GM10847 (cell line): ENCODE data around the gene PDGFD.

Experiments used
- POLR2A ChIP-seq: IDR thresholded peaks from 2 replicates; pipeline ENCODE4 v1.6.1; 2011; ENCODE audit not compliant: insufficient read length; ENCODE audit errors: extremely low read depth

The PDGFD gene

GRCh38 chr11:104015649-104016415 lies 148.1 kb downstream of the PDGFD start:
- TF ChIP-seq POLR2A, result no peak

GRCh38 chr11:104011044-104011443 lies 152.9 kb downstream of the PDGFD start:
- TF ChIP-seq POLR2A, result no peak

DNA sequence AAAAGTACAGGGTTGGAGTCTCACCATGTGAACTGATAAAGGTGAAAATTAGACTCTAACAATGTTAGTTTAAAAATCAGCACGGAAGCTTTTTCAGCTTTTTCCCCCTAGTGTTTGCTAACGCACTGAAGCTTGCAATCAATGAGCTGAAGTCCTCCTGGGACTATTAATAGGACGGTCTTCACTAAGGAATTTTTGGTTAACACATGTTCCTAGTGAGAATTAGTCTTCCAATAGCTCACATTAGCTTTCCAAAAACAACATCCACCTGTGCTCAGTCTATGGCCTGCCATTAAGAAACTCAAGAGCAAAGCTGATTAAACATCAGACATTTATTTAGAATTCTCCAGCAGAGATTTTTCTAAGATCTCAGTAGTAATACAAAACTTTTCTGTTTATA lies 154.2 kb downstream of the PDGFD start:
- no peak for TF ChIP-seq POLR2A

DNA sequence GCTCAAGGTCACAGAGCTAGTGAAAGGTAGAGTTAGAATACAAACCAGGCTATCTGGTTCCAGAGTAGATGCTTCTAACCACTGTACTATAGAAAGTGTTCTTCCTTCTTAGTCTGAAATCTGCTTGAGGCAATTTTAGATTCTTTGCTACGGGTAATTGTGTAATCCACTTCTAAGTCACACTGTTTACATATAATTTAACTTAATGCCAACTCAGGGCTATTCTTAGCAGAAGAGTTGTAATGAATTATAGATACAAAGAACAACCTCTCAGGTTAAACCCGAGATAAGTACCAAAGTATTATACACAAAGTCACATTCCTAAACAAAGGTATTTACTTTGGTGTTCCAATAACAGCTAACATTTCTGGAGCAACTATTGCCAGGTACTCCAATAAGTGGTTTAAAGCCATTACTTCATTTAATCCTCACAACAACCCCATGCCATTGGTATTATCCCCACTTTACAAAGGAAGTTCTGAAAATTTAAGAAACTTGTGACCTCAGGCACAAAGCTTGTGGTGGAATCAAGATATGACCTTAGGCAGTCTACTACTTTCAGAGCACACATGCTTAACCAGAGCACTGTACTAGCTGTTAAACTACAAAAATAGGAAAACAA lies 158.6 kb downstream of the PDGFD start:
- TF ChIP-seq POLR2A, result no peak

- TF ChIP-seq POLR2A, result no peak
Measured at GRCh38 chr11:104003491-104003890, 160.5 kb downstream of the PDGFD start.

DNA sequence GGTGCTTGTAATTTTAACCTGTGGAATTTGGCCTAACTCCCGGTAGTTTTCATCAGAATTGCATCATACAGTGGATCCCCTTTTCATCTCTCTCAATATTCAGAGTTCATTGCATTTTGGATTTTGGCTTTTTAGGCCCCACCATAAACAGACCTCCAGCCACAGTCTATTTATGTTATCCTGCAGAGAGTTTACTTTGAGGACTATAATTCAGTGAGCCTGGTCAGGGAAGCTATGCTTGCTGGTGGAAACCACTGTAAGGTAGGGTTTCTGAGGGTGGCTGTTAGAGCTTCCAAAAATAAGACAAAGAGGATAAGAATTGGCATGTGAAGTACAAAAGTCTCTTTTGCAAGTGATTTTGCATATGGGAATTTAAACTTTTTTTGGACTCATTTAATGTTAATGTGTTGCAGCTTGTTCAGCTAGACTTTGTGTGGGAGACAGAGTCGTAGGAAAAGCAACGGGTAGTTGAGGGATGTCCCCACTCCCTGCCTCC lies 162.3 kb downstream of the PDGFD start:
- no peak for TF ChIP-seq POLR2A

- TF ChIP-seq POLR2A, result no peak
Measured at GRCh38 chr11:104000798-104001197, 163.1 kb downstream of the PDGFD start.

DNA sequence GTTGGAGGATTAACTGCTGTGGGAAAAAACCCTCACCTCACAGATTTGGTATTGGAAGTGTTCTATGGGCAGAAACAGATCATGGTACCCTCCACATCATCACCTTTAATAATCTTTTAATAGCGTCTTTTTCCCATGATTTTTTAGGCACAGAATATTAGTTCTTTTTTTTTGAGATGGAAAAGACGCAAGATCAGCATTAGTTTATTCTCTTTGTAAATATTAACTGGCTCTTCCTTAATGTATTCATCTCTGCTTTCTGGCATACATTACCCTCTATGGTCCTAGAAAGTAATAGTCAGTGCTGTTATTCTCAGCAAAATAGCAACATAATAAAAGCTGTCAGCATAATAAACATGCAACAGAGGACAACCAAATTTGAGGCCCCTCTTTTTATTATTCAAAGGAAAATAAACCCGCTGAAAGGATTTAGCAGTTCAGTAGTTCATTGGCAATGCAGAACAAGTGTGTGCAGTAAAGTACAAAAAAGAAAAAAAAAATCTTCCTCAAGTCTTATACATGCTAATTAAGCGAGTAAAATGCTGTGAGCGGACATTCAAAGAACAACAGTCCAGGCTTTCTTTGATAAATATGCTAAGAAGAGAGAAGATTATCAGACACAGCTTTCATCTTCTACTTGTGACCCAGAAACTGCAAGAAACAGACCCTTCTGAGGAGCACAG lies 165.0 kb downstream of the PDGFD start:
- no peak for TF ChIP-seq POLR2A

- TF ChIP-seq POLR2A, result no peak
Measured at GRCh38 chr11:103997082-103997481, 166.9 kb downstream of the PDGFD start.

DNA sequence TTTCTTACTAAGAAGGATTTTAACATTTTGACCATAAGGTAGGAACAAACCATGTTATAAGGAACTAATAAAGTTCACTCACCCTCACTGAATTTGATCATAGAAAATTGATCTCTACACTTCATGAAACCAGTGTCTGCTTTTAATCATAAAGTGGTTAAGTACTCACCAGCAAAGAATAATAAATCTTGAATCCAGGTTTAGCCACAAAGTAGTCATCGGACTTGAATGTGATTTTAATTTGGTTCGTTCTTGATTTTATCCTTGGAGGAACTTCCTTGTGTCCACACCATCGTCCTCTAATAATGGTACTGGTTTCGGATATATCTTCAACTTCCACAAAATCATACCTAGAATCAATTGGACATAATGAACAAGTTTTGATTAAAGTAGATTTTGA lies 168.1 kb downstream of the PDGFD start:
- no peak for TF ChIP-seq POLR2A

- no peak for TF ChIP-seq POLR2A
Measured at GRCh38 chr11:103994518-103994917, 169.4 kb downstream of the PDGFD start.

DNA sequence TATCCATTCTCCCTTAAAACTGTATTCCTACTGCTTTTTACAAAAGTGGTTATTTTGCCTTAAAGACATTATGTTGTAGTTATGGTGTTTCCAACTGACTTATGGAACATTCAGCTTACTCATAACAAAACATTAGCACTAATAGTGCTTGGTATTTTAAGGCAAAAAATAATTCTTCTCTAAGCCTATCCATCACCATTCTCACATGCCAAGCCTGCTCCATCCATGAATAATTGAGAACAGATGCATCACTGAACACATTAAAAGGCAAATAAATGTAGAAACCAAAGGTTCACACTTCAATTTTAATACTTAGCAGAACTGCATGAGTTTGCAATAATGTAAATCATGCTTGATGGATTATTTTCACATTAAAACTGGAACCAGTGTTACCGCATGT lies 169.9 kb downstream of the PDGFD start:
- TF ChIP-seq POLR2A, result no peak

- no peak for TF ChIP-seq POLR2A
Measured at GRCh38 chr11:103993507-103993906, 170.4 kb downstream of the PDGFD start.

DNA sequence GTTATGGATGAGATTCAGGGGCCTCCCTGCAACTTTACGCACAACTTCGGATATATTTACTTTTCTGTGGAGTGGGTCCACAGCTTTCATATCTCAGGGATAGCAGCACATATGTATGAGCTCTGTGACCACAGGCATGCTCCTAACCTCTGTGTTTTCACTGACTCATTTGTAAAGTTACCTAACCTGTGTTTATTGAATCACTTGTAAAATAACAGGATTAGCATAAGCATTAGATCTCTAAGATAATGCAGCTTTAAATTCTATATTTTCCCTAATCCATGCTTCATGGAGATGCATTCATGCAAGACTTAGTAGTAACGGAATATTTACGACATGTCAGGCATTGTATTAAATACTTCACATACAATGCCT lies 175.4 kb downstream of the PDGFD start:
- TF ChIP-seq POLR2A, result no peak

DNA sequence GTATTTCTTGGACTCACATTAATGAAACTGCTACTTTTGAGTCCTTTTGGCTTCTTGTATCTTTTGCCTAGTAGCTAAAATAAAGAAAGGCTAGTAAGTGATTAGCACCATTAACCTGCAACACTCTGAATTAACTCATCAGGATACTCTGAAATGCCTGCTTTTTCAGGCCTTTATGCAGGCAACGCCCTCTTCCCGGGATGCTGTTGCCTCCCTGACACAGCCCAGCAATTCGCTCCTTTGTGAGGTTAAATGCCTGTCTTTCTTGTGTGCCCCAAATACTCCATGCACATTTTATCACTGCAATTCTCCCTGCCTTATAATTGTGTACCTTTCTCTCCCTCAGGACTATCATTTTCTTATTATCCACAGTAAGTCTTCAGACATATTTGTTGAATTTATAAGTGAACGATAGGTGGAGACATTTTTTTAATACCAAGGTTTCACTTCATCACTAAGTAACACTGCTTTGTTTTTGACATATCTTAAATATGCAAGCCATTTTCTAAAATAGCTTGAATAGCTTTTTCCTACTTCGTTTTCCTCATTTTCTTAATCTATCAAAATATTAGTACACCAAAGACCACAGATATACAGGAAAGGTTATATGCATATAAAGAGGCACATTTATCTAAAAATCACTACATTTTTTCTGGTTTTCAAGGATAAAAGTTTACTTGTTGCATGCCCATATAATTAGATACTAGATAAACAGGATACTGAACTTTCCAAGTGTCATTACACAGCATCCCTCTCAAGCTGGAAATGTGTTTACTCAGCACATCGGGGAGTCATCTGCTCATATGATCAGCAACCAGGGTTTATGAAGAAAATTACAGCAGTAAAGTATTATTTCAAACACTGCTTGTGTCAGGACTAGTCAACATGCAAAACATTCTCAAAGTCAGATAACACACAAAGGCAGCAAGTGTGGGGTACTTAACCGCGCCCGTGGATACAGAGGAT lies 176.0 kb downstream of the PDGFD start:
- no peak for TF ChIP-seq POLR2A
